Thyroid gland (tissue), 4 donors: ENCODE measurements around the gene SPON1.

Experiments
- CTCF ChIP-seq, 6 experiments: fragments of 200-600 bp in 3 of 6; fragments of 450-650 bp in 3 of 6; sonication (generic) in 3 of 6; IDR thresholded peaks; one replicate each; pipeline ENCODE4 v1.5.1; 2016 to 2019; ENCODE audit warnings: antibody characterized with exemption in 6 of 6, mild to moderate bottlenecking in 2 of 6, inconsistent platforms in 1 of 6, moderate library complexity in 1 of 6
- POLR2A ChIP-seq, 2 donors: fragments of 450-650 bp; IDR thresholded peaks; one replicate each; pipeline ENCODE4 v1.6.1; 2017; ENCODE audit warnings: antibody characterized with exemption in 2 of 2, mild to moderate bottlenecking in 2 of 2, moderate library complexity in 1 of 2

GRCh38 chr11:14136561-14136960 is 174.0 kb downstream of the SPON1 start:
- TF ChIP-seq CTCF (IDR thresholded peaks at IDR 0.05), result no peak
- no peak for TF ChIP-seq POLR2A (IDR thresholded peaks at IDR 0.05)
